Activated CD4-positive, CD25-positive, alpha-beta regulatory T cell treated with anti-CD3 and anti-CD28 coated beads, Interleukin-2, amount 50 U/mL, for 16 hours (primary cell): ENCODE measurements around the gene BNC1.
"Not testable (repeated sequence)": the region's sequence is repeated elsewhere in the genome, so short reads cannot be mapped to it uniquely, and the experiment has no call there.

Source experiments
- DNase-seq: peaks from one replicate; pipeline ENCODE4 v3.0.0-alpha.2; 2020; ENCODE audit warnings: low read depth, low spot score

Gene BNC1

GRCh38 chr15:83248151-83249029, 36.1 kb downstream of the BNC1 start:
- DNase-seq: no peak

- no peak for DNase-seq
These were observed 40.8 kb downstream of the BNC1 start for GRCh38 chr15:83243634-83244033.

GRCh38 chr15:83230242-83230641, 54.2 kb downstream of the BNC1 start:
- no peak for DNase-seq

GRCh38 chr15:83225449-83225848, 59.0 kb downstream of the BNC1 start:
- DNase-seq: no peak

GRCh38 chr15:83221781-83222180, 62.7 kb downstream of the BNC1 start:
- DNase-seq: not testable (repeated sequence)

- no peak for DNase-seq
These were observed 65.4 kb downstream of the BNC1 start for GRCh38 chr15:83219026-83219425.

GRCh38 chr15:83215306-83215705, 69.2 kb downstream of the BNC1 start:
- no peak for DNase-seq

GRCh38 chr15:83210619-83211018, 73.8 kb downstream of the BNC1 start:
- no peak for DNase-seq

- DNase-seq: no peak
These were observed 75.1 kb downstream of the BNC1 start for GRCh38 chr15:83209333-83209732.

- no peak for DNase-seq
These were observed 76.2 kb downstream of the BNC1 start for GRCh38 chr15:83208367-83208661.

- no peak for DNase-seq
These were observed 76.7 kb downstream of the BNC1 start, which contains the start of gene HDGFL3 for GRCh38 chr15:83207660-83208366. Gene HDGFL3, minus strand, starts transcription at chr15:83207823. Its CDS starts 409 bp downstream, at chr15:83207414.

- no peak for DNase-seq
These were observed 77.3 kb downstream of the BNC1 start for GRCh38 chr15:83207009-83207659.

GRCh38 chr15:83206526-83207008, 77.9 kb downstream of the BNC1 start:
- no peak for DNase-seq
